ENCODE data around the gene KATNIP. TPM values are rescaled to one million over a fixed set of nuclear protein-coding genes. Genes with fewer than 3 reads are reported as not detected.
A peak's percentile ranks its signal among the peaks of the same experiment; 100 is the strongest.

Gene KATNIP
- total RNA-seq, 1 donor from 2014 or later: 32.6 TPM

- DNase-seq: no peak
Observed at GRCh38 chr16:27585200-27585599, 35.3 kb downstream of the KATNIP start.

GRCh38 chr16:27586711-27587110 is 36.8 kb downstream of the KATNIP start:
- DNase-seq: no peak

GRCh38 chr16:27588057-27588456 is 38.1 kb downstream of the KATNIP start:
- DNase-seq: no peak

GRCh38 chr16:27591837-27592236 is 41.9 kb downstream of the KATNIP start:
- no peak for DNase-seq

GRCh38 chr16:27595475-27595874 is 45.5 kb downstream of the KATNIP start:
- DNase-seq: no peak

- peak; percentile 50 for DNase-seq
Observed at GRCh38 chr16:27595993-27596392, 46.0 kb downstream of the KATNIP start.

GRCh38 chr16:27596411-27596810 is 46.5 kb downstream of the KATNIP start:
- no peak for DNase-seq

GRCh38 chr16:27597361-27597760 is 47.4 kb downstream of the KATNIP start:
- DNase-seq: no peak

GRCh38 chr16:27598220-27598619 is 48.3 kb downstream of the KATNIP start:
- DNase-seq: peak; percentile 66

GRCh38 chr16:27598931-27599565 is 49.1 kb downstream of the KATNIP start:
- DNase-seq: peak; percentile 86

- DNase-seq: no peak
Observed at GRCh38 chr16:27599606-27600005, 49.7 kb downstream of the KATNIP start.

Other genes with a start within 250 kb of the KATNIP start
- gene IL4R, start 236.2 kb upstream of the KATNIP start, total RNA-seq: 16.4 TPM
- 0.82 TPM for gene IL21R, start 148.0 kb upstream of the KATNIP start, total RNA-seq
- 95.1 TPM for gene GTF3C1, start 231 bp upstream of the KATNIP start, total RNA-seq

Data from tongue (tissue), 2 donors.